HepG2 (cell line): ENCODE results near the gene HOXB6. TPM values are rescaled to one million over a fixed set of nuclear protein-coding genes. Genes with fewer than 3 reads are reported as not detected.

Experiments used
- ATAC-seq: fragments of 200-7000 bp; cut with Tn5 transposase; 3 replicates; pipeline ENCODE4 v1.9.1; 2020; ENCODE audit warnings: mild to moderate bottlenecking, moderate library complexity
- BruUV-seq: library from RNA; stranded (reverse); fragments of 400-500 nt; replicated peaks from 2 replicates; lab custom pipeline; 2021; lab: Mats Ljungman, UMichigan
- CTCF ChIA-PET: fragments of 300-600 bp; formaldehyde crosslinking; extraction: SDS; loops from one replicate; lab custom pipeline; 2021; ENCODE audit warnings: low total read pairs, inconsistent platforms, low intra/inter-chr PET ratio; lab: Yijun Ruan, JAX
- POLR2A ChIA-PET: fragments of 350-600 bp; sonication (Branson Sonifier 250); formaldehyde crosslinking; loops from one replicate; lab custom pipeline; 2020; ENCODE audit warnings: antibody characterized with exemption, inconsistent platforms; lab: Yijun Ruan, JAX
- DNase-seq: peaks from one replicate; pipeline ENCODE4 v3.0.0-alpha.2; 2015; ENCODE audit warnings: low spot score
- FAIRE-seq: peaks from 3 replicates; lab custom pipeline; 2011; peaks lifted over from hg19 to GRCh38; lab: Jason Lieb, UNC
- H2AFZ ChIP-seq: one replicate; pipeline ENCODE4 v1.6.1; 2011; ENCODE audit warnings: low read length, inconsistent platforms
- H3K27ac ChIP-seq: fragments of 300-600 bp; 3 replicates; pipeline ENCODE4 v1.8.0; 2011; ENCODE audit warnings: mixed run types, mild to moderate bottlenecking, mixed read lengths, low read length, inconsistent platforms; ENCODE audit not compliant: insufficient read depth; ENCODE audit errors: extremely low read length
- H3K27me3 ChIP-seq, 2 experiments: fragments of 200-600 bp in 1 of 2; 2 replicates in 1 of 2; 3 replicates in 1 of 2; pipeline versions ENCODE4 v1.6.0 to v1.8.0; 2011; ENCODE audit warnings: low read length in 2 of 2, mild to moderate bottlenecking in 2 of 2, moderate library complexity in 2 of 2, inconsistent platforms in 1 of 2; ENCODE audit not compliant: insufficient read depth in 2 of 2, control insufficient read depth in 1 of 2
- H3K36me3 ChIP-seq, 2 experiments: fragments of 200-600 bp in 1 of 2; replicated peaks in 1 of 2; 2 replicates in 1 of 2; 3 replicates in 1 of 2; pipeline versions ENCODE4 v1.5.1 to v1.8.0; 2011; ENCODE audit warnings: low read length in 2 of 2, inconsistent platforms in 1 of 2; ENCODE audit not compliant: insufficient read depth in 2 of 2, control insufficient read depth in 1 of 2
- H3K4me1 ChIP-seq: 2 replicates; pipeline ENCODE4 v1.5.1; 2012; ENCODE audit warnings: low read length, inconsistent platforms; ENCODE audit not compliant: insufficient read depth
- H3K4me2 ChIP-seq: 2 replicates; pipeline ENCODE4 v1.6.0; 2011; ENCODE audit warnings: low read depth, low read length, inconsistent platforms
- H3K4me3 ChIP-seq, 3 experiments: fragments of 200-600 bp in 1 of 3; sonication (generic), shearing (Covaris generic) in 1 of 3; replicated peaks in 1 of 3; 2 replicates each; pipeline ENCODE4 v1.5.1; 2011 to 2016; ENCODE audit warnings: low read length in 3 of 3, inconsistent platforms in 2 of 3, low read depth in 2 of 3, mild to moderate bottlenecking in 2 of 3, control low read depth in 1 of 3, mixed read lengths in 1 of 3; ENCODE audit not compliant: insufficient read depth in 1 of 3
- H3K79me2 ChIP-seq: one replicate; pipeline ENCODE4 v1.6.1; 2011; ENCODE audit warnings: low read length, inconsistent platforms; ENCODE audit not compliant: insufficient read depth
- H3K9ac ChIP-seq: 2 replicates; pipeline ENCODE4 v1.6.0; 2011; ENCODE audit warnings: mild to moderate bottlenecking, low read depth, low read length, inconsistent platforms; ENCODE audit not compliant: insufficient read depth
- H3K9me3 ChIP-seq: 2 replicates; pipeline ENCODE4 v1.5.1; 2012; ENCODE audit warnings: mild to moderate bottlenecking, low read length
- H4K20me1 ChIP-seq: 2 replicates; pipeline ENCODE4 v1.6.0; 2011; ENCODE audit warnings: inconsistent platforms, mild to moderate bottlenecking, low read length, moderate library complexity; ENCODE audit not compliant: insufficient read depth
- DR1 ChIP-seq: sonication (generic); formaldehyde crosslinking; IDR thresholded peaks from 2 replicates; pipeline ENCODE4 v1.8.0; 2021; ENCODE audit warnings: mild to moderate bottlenecking, missing genetic modification reagents, inconsistent platforms
- EZH2 ChIP-seq: conservative IDR thresholded peaks from 2 replicates; pipeline ENCODE4 v1.6.1; 2012; ENCODE audit warnings: mild to moderate bottlenecking, low read depth, low read length, moderate library complexity
- HBP1 ChIP-seq: IDR thresholded peaks from 2 replicates; pipeline ENCODE4 v1.6.1; 2016; ENCODE audit warnings: low read depth, control low read depth
- HIVEP1 ChIP-seq: sonication (generic); formaldehyde crosslinking; IDR thresholded peaks from 2 replicates; pipeline ENCODE4 v1.4.0; 2020; ENCODE audit warnings: mild to moderate bottlenecking, missing genetic modification reagents
- RFX3 ChIP-seq: IDR thresholded peaks from 2 replicates; pipeline ENCODE4 v1.6.1; 2016; ENCODE audit warnings: missing biosample characterization, missing genetic modification reagents
- RFXAP ChIP-seq: sonication (generic); formaldehyde crosslinking; IDR thresholded peaks from 2 replicates; pipeline ENCODE4 v1.4.0; 2020; ENCODE audit warnings: missing genetic modification reagents, borderline replicate concordance
- SIN3B ChIP-seq: fragments of 150-350 bp; IDR thresholded peaks from 2 replicates; pipeline ENCODE4 v1.6.1; 2014; ENCODE audit warnings: low read length
- TAF15 ChIP-seq: fragments of 200-400 bp; formaldehyde crosslinking; IDR thresholded peaks from one replicate; pipeline ENCODE4 v1.6.1; 2018; ENCODE audit warnings: mild to moderate bottlenecking, low read depth, low read length; ENCODE audit not compliant: poor library complexity, severe bottlenecking
- ZFP36L1 ChIP-seq: sonication (generic); formaldehyde crosslinking; IDR thresholded peaks from 2 replicates; pipeline ENCODE4 v1.8.0; 2022; ENCODE audit warnings: mild to moderate bottlenecking, missing genetic modification reagents, moderate library complexity
- ZGPAT ChIP-seq: IDR thresholded peaks from 2 replicates; pipeline ENCODE4 v1.6.1; 2016; ENCODE audit warnings: mild to moderate bottlenecking
- ZNF607 ChIP-seq: sonication (generic); formaldehyde crosslinking; IDR thresholded peaks from 2 replicates; pipeline ENCODE4 v1.5.1; 2020; ENCODE audit warnings: missing genetic modification reagents, mild to moderate bottlenecking, borderline replicate concordance
- ZNF766 ChIP-seq: sonication (generic); formaldehyde crosslinking; IDR thresholded peaks from 2 replicates; pipeline ENCODE4 v1.5.0; 2020; ENCODE audit warnings: missing genetic modification reagents, borderline replicate concordance
- ZNF773 ChIP-seq: sonication (generic); formaldehyde crosslinking; IDR thresholded peaks from 2 replicates; pipeline ENCODE4 v1.4.0; 2020; ENCODE audit warnings: missing genetic modification reagents, borderline replicate concordance
- ZSCAN20 ChIP-seq: sonication (generic); formaldehyde crosslinking; IDR thresholded peaks from 2 replicates; pipeline ENCODE4 v1.4.0; 2020; ENCODE audit warnings: missing genetic modification reagents, mild to moderate bottlenecking, borderline replicate concordance
- WGBS: methylation state at CpG from one replicate; pipeline ENCODE4 v1.1.6; 2017; ENCODE audit warnings: low lambda C conversion rate; 5-methylcytosine and 5-hydroxymethylcytosine counted together
- in situ Hi-C: cut with HindIII; loops from 2 replicates; pipeline ENCODE4 v1.10.0; 2017; ENCODE audit warnings: low pct_unique_long_range_greater_than_20kb; ENCODE audit not compliant: extremely low pct_ligation_motif_present
- intact Hi-C: fragments of 100-400 bp; cut with micrococcal nuclease; formaldehyde crosslinking; loops from one replicate; pipeline ENCODE4 v1.10.0; 2022; ENCODE audit not compliant: unreplicated experiment
- polyA plus RNA-seq, 8 experiments: library from polyadenylated mRNA; depleted of rRNA in 3 of 8; stranded (reverse) in 7 of 8; unstranded in 1 of 8; fragments of >200 nt; fragmentation: Illumina TruSeq in 4 of 8; extraction: Trizol in 4 of 8; gene quantifications; 2 replicates each; pipeline versions ENCODE4 v1.2.1 to v1.2.3, GENCODE V29; 2011 to 2016; ENCODE audit warnings: low read depth in 4 of 8, missing spikeins in 1 of 8, mixed read lengths in 1 of 8; ENCODE audit not compliant: insufficient read depth in 1 of 8
- total RNA-seq, 5 experiments: library from RNA; depleted of rRNA; stranded (reverse); fragments of >200 nt; fragmentation: Illumina TruSeq; extraction: Trizol; gene quantifications; 2 replicates each; pipeline ENCODE4 v1.2.3, GENCODE V29; 2016; ENCODE audit warnings: low read depth in 1 of 5

The HOXB6 gene
- total and polyA plus RNA-seq, 2 of the 13 experiments (the other 11 are each of a cell fraction or from before 2014, with no cell fraction given): not detected

- FAIRE-seq (no peak), DNase-seq (no peak), ATAC-seq (peak; percentile 47)
- H3K4me3 ChIP-seq: no peak overlapping the region
- intact Hi-C loops: no loop called here
- in situ Hi-C loops: no loop called here
- H3K27ac ChIP-seq: no peak overlapping the region
- no peaks in the 10 kb centered on the region for H3K79me2 ChIP-seq
- POLR2A ChIA-PET: no interaction called here
- H3K9ac ChIP-seq: no peak overlapping the region
- WGBS: 28% methylated on average over 43 of the region's 66 CpGs
- H3K36me3 ChIP-seq: no peaks in the 10 kb centered on the region
- no peaks in the 10 kb centered on the region for H3K9me3 ChIP-seq
- peak; percentile 52; the same call in 1 of the 2 replicates for TF ChIP-seq EZH2
- TF ChIP-seq HIVEP1: no peak
- peaks cover 42 to 97% of the 10 kb centered on the region in 2 experiments for H3K27me3 ChIP-seq
- CTCF ChIA-PET: no interaction called here
- H4K20me1 ChIP-seq: 0 out of 2 replicates have a peak, but pooled peaks cover 2% of the 10 kb centered on the region
- H3K4me2 ChIP-seq: no peak overlapping the region
- no peak overlapping the region for H2AFZ ChIP-seq
- no peaks in the 10 kb centered on the region for H3K4me1 ChIP-seq
- BruUV-seq: no TSS peak
Observed at GRCh38 chr17:48624544-48625494, 20.0 kb upstream of the HOXB6 start.

GRCh38 chr17:48624118-48624517, 19.3 kb upstream of the HOXB6 start:
- no peak overlapping the region for H3K4me2 ChIP-seq
- POLR2A ChIA-PET: no interaction called here
- no peak for ATAC-seq
- H3K79me2 ChIP-seq: no peaks in the 10 kb centered on the region
- no peak for FAIRE-seq
- peaks cover 43 to 99% of the 10 kb centered on the region in 2 experiments for H3K27me3 ChIP-seq
- 0 out of 2 replicates have a peak, but pooled peaks cover 2% of the 10 kb centered on the region for H4K20me1 ChIP-seq
- no peak overlapping the region for H3K9ac ChIP-seq
- H3K4me1 ChIP-seq: no peaks in the 10 kb centered on the region
- intact Hi-C loops: no loop called here
- in situ Hi-C loops: no loop called here
- H3K4me3 ChIP-seq: no peak overlapping the region
- no TSS peak for BruUV-seq
- no peak for DNase-seq
- CTCF ChIA-PET: no interaction called here
- no peaks in the 10 kb centered on the region for H3K9me3 ChIP-seq
- H2AFZ ChIP-seq: no peak overlapping the region
- 0% methylated on average over 5 of the region's 5 CpGs for WGBS
- H3K27ac ChIP-seq: no peak overlapping the region
- H3K36me3 ChIP-seq: no peaks in the 10 kb centered on the region
- no peak for TF ChIP-seq RFXAP (CRISPR knock-in tag)
- no peak for TF ChIP-seq ZNF766 (CRISPR knock-in tag)
- no peak for TF ChIP-seq ZFP36L1
- TF ChIP-seq SIN3B: no peak
- TF ChIP-seq RFX3 (CRISPR knock-in tag): no peak
- TF ChIP-seq HBP1: no peak
- no peak for TF ChIP-seq ZSCAN20 (CRISPR knock-in tag)
- TF ChIP-seq TAF15: no peak
- no peak for TF ChIP-seq DR1
- TF ChIP-seq ZGPAT (CRISPR knock-in tag): no peak
- TF ChIP-seq ZNF607: no peak
- no peak for TF ChIP-seq ZNF773 (CRISPR knock-in tag)
